HepG2 (cell line): ENCODE results near the gene GAL3ST2. TPM values are rescaled to one million over a fixed set of nuclear protein-coding genes. Genes with fewer than 3 reads are reported as not detected.

Experiments used
- AFF4 ChIP-seq: sonication (generic); formaldehyde crosslinking; IDR thresholded peaks from 2 replicates; pipeline ENCODE4 v1.4.0; 2020; ENCODE audit warnings: missing genetic modification reagents
- CREM ChIP-seq, 2 experiments: sonication (generic) in 1 of 2; formaldehyde crosslinking in 1 of 2; IDR thresholded peaks; 2 replicates each; pipeline versions ENCODE4 v1.4.0 to v1.6.1; 2016 to 2020; ENCODE audit warnings: antibody characterized with exemption in 1 of 2, mild to moderate bottlenecking in 1 of 2, missing genetic modification reagents in 1 of 2
- GATAD2A ChIP-seq: IDR thresholded peaks from 2 replicates; pipeline ENCODE4 v1.6.1; 2016
- HNRNPH1 ChIP-seq: fragments of 200-400 bp; formaldehyde crosslinking; optimal IDR thresholded peaks from 2 replicates; pipeline ENCODE3; 2017; ENCODE audit warnings: mild to moderate bottlenecking, low read depth, low read length
- PLSCR1 ChIP-seq: sonication (generic); formaldehyde crosslinking; IDR thresholded peaks from 2 replicates; pipeline ENCODE4 v1.5.0; 2020; ENCODE audit warnings: missing genetic modification reagents, mild to moderate bottlenecking, borderline replicate concordance
- TMF1 ChIP-seq: sonication (generic); formaldehyde crosslinking; IDR thresholded peaks from 2 replicates; pipeline ENCODE4 v1.8.1; 2022; ENCODE audit warnings: low read depth, missing genetic modification reagents
- TOE1 ChIP-seq: sonication (generic); formaldehyde crosslinking; IDR thresholded peaks from 2 replicates; pipeline ENCODE4 v1.4.0; 2020; ENCODE audit warnings: mild to moderate bottlenecking, missing genetic modification reagents
- ZFP41 ChIP-seq: sonication (generic); formaldehyde crosslinking; IDR thresholded peaks from 2 replicates; pipeline ENCODE4 v1.4.0; 2020; ENCODE audit warnings: mild to moderate bottlenecking, missing genetic modification reagents, borderline replicate concordance
- ZNF138 ChIP-seq: sonication (generic); formaldehyde crosslinking; IDR thresholded peaks from 2 replicates; pipeline ENCODE4 v1.5.0; 2020; ENCODE audit warnings: mild to moderate bottlenecking, low read depth, missing genetic modification reagents
- ZNF430 ChIP-seq: sonication (generic); formaldehyde crosslinking; IDR thresholded peaks from 2 replicates; pipeline ENCODE4 v1.9.0; 2021; ENCODE audit warnings: mild to moderate bottlenecking, missing genetic modification reagents
- ZNF572 ChIP-seq: sonication (generic); formaldehyde crosslinking; IDR thresholded peaks from 2 replicates; pipeline ENCODE4 v1.5.1; 2020; ENCODE audit warnings: mild to moderate bottlenecking, missing genetic modification reagents
- ZSCAN21 ChIP-seq: sonication (generic); formaldehyde crosslinking; IDR thresholded peaks from 2 replicates; pipeline ENCODE4 v1.8.0; 2022; ENCODE audit warnings: mild to moderate bottlenecking, missing genetic modification reagents, moderate library complexity, borderline replicate concordance
- polyA plus RNA-seq, 8 experiments: library from polyadenylated mRNA; depleted of rRNA in 3 of 8; stranded (reverse) in 7 of 8; unstranded in 1 of 8; fragments of >200 nt; fragmentation: Illumina TruSeq in 4 of 8; extraction: Trizol in 4 of 8; gene quantifications; 2 replicates each; pipeline versions ENCODE4 v1.2.1 to v1.2.3, GENCODE V29; 2011 to 2016; ENCODE audit warnings: low read depth in 4 of 8, missing spikeins in 1 of 8, mixed read lengths in 1 of 8; ENCODE audit not compliant: insufficient read depth in 1 of 8
- total RNA-seq, 5 experiments: library from RNA; depleted of rRNA; stranded (reverse); fragments of >200 nt; fragmentation: Illumina TruSeq; extraction: Trizol; gene quantifications; 2 replicates each; pipeline ENCODE4 v1.2.3, GENCODE V29; 2016; ENCODE audit warnings: low read depth in 1 of 5
- TF ChIP-seq, protein P1 (sequence below): sonication (generic); formaldehyde crosslinking; IDR thresholded peaks from 2 replicates; pipeline ENCODE4 v1.5.0; 2020; ENCODE audit warnings: mild to moderate bottlenecking, missing genetic modification reagents
- TF ChIP-seq, protein P2 (sequence below): sonication (generic); formaldehyde crosslinking; IDR thresholded peaks from 2 replicates; pipeline ENCODE4 v1.4.0; 2020; ENCODE audit warnings: missing genetic modification reagents
- TF ChIP-seq, protein P3 (sequence below): sonication (generic); formaldehyde crosslinking; IDR thresholded peaks from 2 replicates; pipeline ENCODE4 v1.9.0; 2022; ENCODE audit warnings: missing genetic modification reagents, mild to moderate bottlenecking, borderline replicate concordance
- TF ChIP-seq, protein P4 (sequence below): sonication (generic); formaldehyde crosslinking; IDR thresholded peaks from 2 replicates; pipeline ENCODE4 v1.4.0; 2020; ENCODE audit warnings: mild to moderate bottlenecking, missing genetic modification reagents

GAL3ST2 gene
- total and polyA plus RNA-seq, 2 of the 13 experiments (the other 11 are each of a cell fraction or from before 2014, with no cell fraction given) = 0.17 to 0.20 TPM

GRCh38 chr2:241849616-241850543, 73.3 kb downstream of the GAL3ST2 start (continued):
- TF ChIP-seq, protein P1, sequence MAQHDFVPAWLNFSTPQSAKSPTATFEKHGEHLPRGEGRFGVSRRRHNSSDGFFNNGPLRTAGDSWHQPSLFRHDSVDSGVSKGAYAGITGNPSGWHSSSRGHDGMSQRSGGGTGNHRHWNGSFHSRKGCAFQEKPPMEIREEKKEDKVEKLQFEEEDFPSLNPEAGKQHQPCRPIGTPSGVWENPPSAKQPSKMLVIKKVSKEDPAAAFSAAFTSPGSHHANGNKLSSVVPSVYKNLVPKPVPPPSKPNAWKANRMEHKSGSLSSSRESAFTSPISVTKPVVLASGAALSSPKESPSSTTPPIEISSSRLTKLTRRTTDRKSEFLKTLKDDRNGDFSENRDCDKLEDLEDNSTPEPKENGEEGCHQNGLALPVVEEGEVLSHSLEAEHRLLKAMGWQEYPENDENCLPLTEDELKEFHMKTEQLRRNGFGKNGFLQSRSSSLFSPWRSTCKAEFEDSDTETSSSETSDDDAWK (CRISPR knock-in tag) = no peak
- TF ChIP-seq ZNF572 (CRISPR knock-in tag) = no peak
- no peak for TF ChIP-seq ZNF430 (CRISPR knock-in tag)
- TF ChIP-seq GATAD2A = 0 out of 2 replicates have a peak, but pooled peaks have one; percentile 25
- 0 out of 2 replicates have a peak, but pooled peaks have one; percentile 32 for TF ChIP-seq ZSCAN21 (CRISPR knock-in tag)
- TF ChIP-seq PLSCR1 = no peak
- TF ChIP-seq AFF4 (CRISPR knock-in tag) = no peak
- TF ChIP-seq, protein P2, sequence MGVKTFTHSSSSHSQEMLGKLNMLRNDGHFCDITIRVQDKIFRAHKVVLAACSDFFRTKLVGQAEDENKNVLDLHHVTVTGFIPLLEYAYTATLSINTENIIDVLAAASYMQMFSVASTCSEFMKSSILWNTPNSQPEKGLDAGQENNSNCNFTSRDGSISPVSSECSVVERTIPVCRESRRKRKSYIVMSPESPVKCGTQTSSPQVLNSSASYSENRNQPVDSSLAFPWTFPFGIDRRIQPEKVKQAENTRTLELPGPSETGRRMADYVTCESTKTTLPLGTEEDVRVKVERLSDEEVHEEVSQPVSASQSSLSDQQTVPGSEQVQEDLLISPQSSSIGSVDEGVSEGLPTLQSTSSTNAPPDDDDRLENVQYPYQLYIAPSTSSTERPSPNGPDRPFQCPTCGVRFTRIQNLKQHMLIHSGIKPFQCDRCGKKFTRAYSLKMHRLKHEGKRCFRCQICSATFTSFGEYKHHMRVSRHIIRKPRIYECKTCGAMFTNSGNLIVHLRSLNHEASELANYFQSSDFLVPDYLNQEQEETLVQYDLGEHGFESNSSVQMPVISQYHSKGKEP (CRISPR knock-in tag) = no peak
- TF ChIP-seq, protein P3, sequence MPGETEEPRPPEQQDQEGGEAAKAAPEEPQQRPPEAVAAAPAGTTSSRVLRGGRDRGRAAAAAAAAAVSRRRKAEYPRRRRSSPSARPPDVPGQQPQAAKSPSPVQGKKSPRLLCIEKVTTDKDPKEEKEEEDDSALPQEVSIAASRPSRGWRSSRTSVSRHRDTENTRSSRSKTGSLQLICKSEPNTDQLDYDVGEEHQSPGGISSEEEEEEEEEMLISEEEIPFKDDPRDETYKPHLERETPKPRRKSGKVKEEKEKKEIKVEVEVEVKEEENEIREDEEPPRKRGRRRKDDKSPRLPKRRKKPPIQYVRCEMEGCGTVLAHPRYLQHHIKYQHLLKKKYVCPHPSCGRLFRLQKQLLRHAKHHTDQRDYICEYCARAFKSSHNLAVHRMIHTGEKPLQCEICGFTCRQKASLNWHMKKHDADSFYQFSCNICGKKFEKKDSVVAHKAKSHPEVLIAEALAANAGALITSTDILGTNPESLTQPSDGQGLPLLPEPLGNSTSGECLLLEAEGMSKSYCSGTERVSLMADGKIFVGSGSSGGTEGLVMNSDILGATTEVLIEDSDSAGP (CRISPR knock-in tag) = 0 out of 2 replicates have a peak, but pooled peaks have one; percentile 22
- TF ChIP-seq HNRNPH1 = no peak
- no peak for TF ChIP-seq CREM (IDR thresholded peaks at IDR 0.05)
- no peak for TF ChIP-seq CREM (CRISPR knock-in tag; IDR thresholded peaks at IDR 0.05)
- TF ChIP-seq, protein P4, sequence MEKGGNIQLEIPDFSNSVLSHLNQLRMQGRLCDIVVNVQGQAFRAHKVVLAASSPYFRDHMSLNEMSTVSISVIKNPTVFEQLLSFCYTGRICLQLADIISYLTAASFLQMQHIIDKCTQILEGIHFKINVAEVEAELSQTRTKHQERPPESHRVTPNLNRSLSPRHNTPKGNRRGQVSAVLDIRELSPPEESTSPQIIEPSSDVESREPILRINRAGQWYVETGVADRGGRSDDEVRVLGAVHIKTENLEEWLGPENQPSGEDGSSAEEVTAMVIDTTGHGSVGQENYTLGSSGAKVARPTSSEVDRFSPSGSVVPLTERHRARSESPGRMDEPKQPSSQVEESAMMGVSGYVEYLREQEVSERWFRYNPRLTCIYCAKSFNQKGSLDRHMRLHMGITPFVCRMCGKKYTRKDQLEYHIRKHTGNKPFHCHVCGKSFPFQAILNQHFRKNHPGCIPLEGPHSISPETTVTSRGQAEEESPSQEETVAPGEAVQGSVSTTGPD (CRISPR knock-in tag) = no peak
- TF ChIP-seq TMF1 (CRISPR knock-in tag) = no peak
- TF ChIP-seq ZNF138 (CRISPR knock-in tag) = no peak
- TF ChIP-seq ZFP41 (CRISPR knock-in tag) = no peak
- TF ChIP-seq TOE1 (CRISPR knock-in tag) = no peak
